HepG2 (cell line): ENCODE data around the gene PTMA. TPM values are rescaled to one million over a fixed set of nuclear protein-coding genes. Genes with fewer than 3 reads are reported as not detected.

Experiments
- HNF4G ChIP-seq, 2 experiments: sonication (generic) in 1 of 2; formaldehyde crosslinking in 1 of 2; IDR thresholded peaks; 2 replicates each; pipeline versions ENCODE4 v1.4.0 to v1.6.1; 2011 to 2020; ENCODE audit warnings: borderline replicate concordance in 2 of 2, low read depth in 2 of 2, mild to moderate bottlenecking in 2 of 2, low read length in 1 of 2, missing genetic modification reagents in 1 of 2, moderate library complexity in 1 of 2
- HNRNPH1 ChIP-seq: fragments of 200-400 bp; formaldehyde crosslinking; optimal IDR thresholded peaks from 2 replicates; pipeline ENCODE3; 2017; ENCODE audit warnings: mild to moderate bottlenecking, low read depth, low read length
- KLF12 ChIP-seq: sonication (generic); formaldehyde crosslinking; IDR thresholded peaks from 2 replicates; pipeline ENCODE4 v1.4.0; 2020; ENCODE audit warnings: missing genetic modification reagents, borderline replicate concordance
- POLR2G ChIP-seq: fragments of 200-400 bp; formaldehyde crosslinking; IDR thresholded peaks from 2 replicates; pipeline ENCODE4 v1.6.1; 2018; ENCODE audit warnings: mild to moderate bottlenecking, low read depth, low read length, moderate library complexity
- SRSF4 ChIP-seq: fragments of 200-400 bp; formaldehyde crosslinking; IDR thresholded peaks from one replicate; pipeline ENCODE4 v1.6.1; 2018; ENCODE audit warnings: mild to moderate bottlenecking, low read depth, low read length, moderate library complexity; ENCODE audit not compliant: poor library complexity, severe bottlenecking
- ZBTB1 ChIP-seq: sonication (generic); formaldehyde crosslinking; IDR thresholded peaks from 2 replicates; pipeline ENCODE4 v1.4.0; 2020; ENCODE audit warnings: missing genetic modification reagents, borderline replicate concordance
- ZNF546 ChIP-seq: sonication (generic); formaldehyde crosslinking; conservative IDR thresholded peaks from 2 replicates; pipeline ENCODE4 v1.8.1; 2023; ENCODE audit warnings: mild to moderate bottlenecking, missing genetic modification reagents
- ZNF703 ChIP-seq: sonication (generic); formaldehyde crosslinking; IDR thresholded peaks from 2 replicates; pipeline ENCODE4 v1.5.1; 2020; ENCODE audit warnings: missing genetic modification reagents, mild to moderate bottlenecking, moderate library complexity, borderline replicate concordance
- ZNF724P ChIP-seq: sonication (generic); formaldehyde crosslinking; IDR thresholded peaks from 2 replicates; pipeline ENCODE4 v1.8.0; 2022; ENCODE audit warnings: missing genetic modification reagents, borderline replicate concordance
- ZNF772 ChIP-seq: sonication (generic); formaldehyde crosslinking; IDR thresholded peaks from 2 replicates; pipeline ENCODE4 v1.5.0; 2020; ENCODE audit warnings: mild to moderate bottlenecking, missing genetic modification reagents
- ZNF777 ChIP-seq: sonication (generic); formaldehyde crosslinking; IDR thresholded peaks from 2 replicates; pipeline ENCODE4 v1.4.0; 2020; ENCODE audit warnings: missing genetic modification reagents
- polyA plus RNA-seq, 8 experiments: library from polyadenylated mRNA; depleted of rRNA in 3 of 8; stranded (reverse) in 7 of 8; unstranded in 1 of 8; fragments of >200 nt; fragmentation: Illumina TruSeq in 4 of 8; extraction: Trizol in 4 of 8; gene quantifications; 2 replicates each; pipeline versions ENCODE4 v1.2.1 to v1.2.3, GENCODE V29; 2011 to 2016; ENCODE audit warnings: low read depth in 4 of 8, missing spikeins in 1 of 8, mixed read lengths in 1 of 8; ENCODE audit not compliant: insufficient read depth in 1 of 8
- total RNA-seq, 5 experiments: library from RNA; depleted of rRNA; stranded (reverse); fragments of >200 nt; fragmentation: Illumina TruSeq; extraction: Trizol; gene quantifications; 2 replicates each; pipeline ENCODE4 v1.2.3, GENCODE V29; 2016; ENCODE audit warnings: low read depth in 1 of 5
- TF ChIP-seq, protein P1 (sequence below): conservative IDR thresholded peaks from 2 replicates; pipeline ENCODE4 v1.6.1; 2018; ENCODE audit warnings: missing genetic modification reagents
- TF ChIP-seq, protein P2 (sequence below): fragments of 450-650 bp; IDR thresholded peaks from 2 replicates; pipeline ENCODE4 v1.6.1; 2017
- TF ChIP-seq, protein P3 (sequence below): sonication (generic); formaldehyde crosslinking; IDR thresholded peaks from 2 replicates; pipeline ENCODE4 v1.8.1; 2022; ENCODE audit warnings: mild to moderate bottlenecking, missing genetic modification reagents
- TF ChIP-seq, protein P4 (sequence below): IDR thresholded peaks from 2 replicates; pipeline ENCODE4 v1.4.0; 2020; ENCODE audit warnings: mild to moderate bottlenecking, missing genetic modification reagents
- TF ChIP-seq, protein P5 (sequence below): sonication (generic); formaldehyde crosslinking; conservative IDR thresholded peaks from 2 replicates; pipeline ENCODE4 v1.4.0; 2020; ENCODE audit warnings: missing genetic modification reagents

Gene PTMA
- total and polyA plus RNA-seq, 2 of the 13 experiments (the other 11 are each of a cell fraction or from before 2014, with no cell fraction given), result 190 to 1,086 TPM

DNA sequence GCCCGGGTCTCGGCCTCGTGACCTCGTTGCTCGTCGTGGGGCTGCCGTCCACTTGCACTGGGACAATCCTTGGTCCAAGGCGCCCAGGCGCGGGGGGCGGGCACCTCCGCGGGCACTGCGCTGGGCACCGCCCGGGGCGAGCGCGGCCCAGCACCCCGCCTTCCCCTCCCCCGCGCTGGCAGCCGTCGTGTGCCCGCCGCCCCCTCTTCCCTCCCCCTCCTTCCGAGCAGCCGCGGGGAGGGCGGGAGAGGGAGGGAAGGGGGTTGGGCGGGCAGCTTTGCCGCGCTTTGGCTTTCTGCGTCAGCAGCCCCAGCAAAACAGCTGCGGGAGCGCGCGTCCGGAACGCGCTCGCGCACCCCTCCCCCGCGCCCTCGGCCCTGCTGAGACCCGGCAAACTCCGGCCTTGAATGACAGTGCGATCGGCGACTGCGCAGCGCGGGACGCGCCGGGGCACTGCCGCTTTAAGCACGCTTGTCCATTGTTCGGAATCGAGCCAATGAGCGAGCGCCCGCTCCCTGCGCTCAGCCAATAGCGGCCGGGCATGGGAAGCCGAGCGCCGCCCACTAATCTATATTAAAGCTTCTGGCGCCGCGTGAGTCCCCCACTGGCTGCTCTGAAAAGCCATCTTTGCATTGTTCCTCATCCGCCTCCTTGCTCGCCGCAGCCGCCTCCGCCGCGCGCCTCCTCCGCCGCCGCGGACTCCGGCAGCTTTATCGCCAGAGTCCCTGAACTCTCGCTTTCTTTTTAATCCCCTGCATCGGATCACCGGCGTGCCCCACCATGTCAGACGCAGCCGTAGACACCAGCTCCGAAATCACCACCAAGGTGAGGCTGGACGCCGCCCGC, at the start of gene PTMA (continued):
- TF ChIP-seq HNRNPH1 (no peak), ZNF546 (CRISPR knock-in tag) (0 out of 2 replicates have a peak, but pooled peaks have one; percentile 54), ZNF724P (CRISPR knock-in tag) (no peak), POLR2G (peak; percentile 99), SRSF4 (no peak), ZBTB1 (CRISPR knock-in tag) (no peak), KLF12 (CRISPR knock-in tag) (no peak), ZNF703 (CRISPR knock-in tag) (peak; percentile 85; the same call in 1 of the 2 replicates), ZNF777 (CRISPR knock-in tag) (no peak; the same call in 1 of the 2 replicates), ZNF772 (CRISPR knock-in tag) (no peak; the same call in 1 of the 2 replicates), HNF4G (IDR thresholded peaks at IDR 0.05; ENCODE audit: borderline replicate concordance, low read depth, low read length) (no peak), HNF4G (CRISPR knock-in tag; IDR thresholded peaks at IDR 0.05; ENCODE audit: borderline replicate concordance, low read depth) (no peak)
- TF ChIP-seq, protein P1, sequence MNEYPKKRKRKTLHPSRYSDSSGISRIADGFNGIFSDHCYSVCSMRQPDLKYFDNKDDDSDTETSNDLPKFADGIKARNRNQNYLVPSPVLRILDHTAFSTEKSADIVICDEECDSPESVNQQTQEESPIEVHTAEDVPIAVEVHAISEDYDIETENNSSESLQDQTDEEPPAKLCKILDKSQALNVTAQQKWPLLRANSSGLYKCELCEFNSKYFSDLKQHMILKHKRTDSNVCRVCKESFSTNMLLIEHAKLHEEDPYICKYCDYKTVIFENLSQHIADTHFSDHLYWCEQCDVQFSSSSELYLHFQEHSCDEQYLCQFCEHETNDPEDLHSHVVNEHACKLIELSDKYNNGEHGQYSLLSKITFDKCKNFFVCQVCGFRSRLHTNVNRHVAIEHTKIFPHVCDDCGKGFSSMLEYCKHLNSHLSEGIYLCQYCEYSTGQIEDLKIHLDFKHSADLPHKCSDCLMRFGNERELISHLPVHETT (CRISPR knock-in tag), result no peak
- TF ChIP-seq, protein P2, sequence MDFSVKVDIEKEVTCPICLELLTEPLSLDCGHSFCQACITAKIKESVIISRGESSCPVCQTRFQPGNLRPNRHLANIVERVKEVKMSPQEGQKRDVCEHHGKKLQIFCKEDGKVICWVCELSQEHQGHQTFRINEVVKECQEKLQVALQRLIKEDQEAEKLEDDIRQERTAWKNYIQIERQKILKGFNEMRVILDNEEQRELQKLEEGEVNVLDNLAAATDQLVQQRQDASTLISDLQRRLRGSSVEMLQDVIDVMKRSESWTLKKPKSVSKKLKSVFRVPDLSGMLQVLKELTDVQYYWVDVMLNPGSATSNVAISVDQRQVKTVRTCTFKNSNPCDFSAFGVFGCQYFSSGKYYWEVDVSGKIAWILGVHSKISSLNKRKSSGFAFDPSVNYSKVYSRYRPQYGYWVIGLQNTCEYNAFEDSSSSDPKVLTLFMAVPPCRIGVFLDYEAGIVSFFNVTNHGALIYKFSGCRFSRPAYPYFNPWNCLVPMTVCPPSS, result no peak
- TF ChIP-seq, protein P3, sequence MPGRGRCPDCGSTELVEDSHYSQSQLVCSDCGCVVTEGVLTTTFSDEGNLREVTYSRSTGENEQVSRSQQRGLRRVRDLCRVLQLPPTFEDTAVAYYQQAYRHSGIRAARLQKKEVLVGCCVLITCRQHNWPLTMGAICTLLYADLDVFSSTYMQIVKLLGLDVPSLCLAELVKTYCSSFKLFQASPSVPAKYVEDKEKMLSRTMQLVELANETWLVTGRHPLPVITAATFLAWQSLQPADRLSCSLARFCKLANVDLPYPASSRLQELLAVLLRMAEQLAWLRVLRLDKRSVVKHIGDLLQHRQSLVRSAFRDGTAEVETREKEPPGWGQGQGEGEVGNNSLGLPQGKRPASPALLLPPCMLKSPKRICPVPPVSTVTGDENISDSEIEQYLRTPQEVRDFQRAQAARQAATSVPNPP (CRISPR knock-in tag), result peak; percentile 65; the same call in 1 of the 2 replicates
- TF ChIP-seq, protein P4, sequence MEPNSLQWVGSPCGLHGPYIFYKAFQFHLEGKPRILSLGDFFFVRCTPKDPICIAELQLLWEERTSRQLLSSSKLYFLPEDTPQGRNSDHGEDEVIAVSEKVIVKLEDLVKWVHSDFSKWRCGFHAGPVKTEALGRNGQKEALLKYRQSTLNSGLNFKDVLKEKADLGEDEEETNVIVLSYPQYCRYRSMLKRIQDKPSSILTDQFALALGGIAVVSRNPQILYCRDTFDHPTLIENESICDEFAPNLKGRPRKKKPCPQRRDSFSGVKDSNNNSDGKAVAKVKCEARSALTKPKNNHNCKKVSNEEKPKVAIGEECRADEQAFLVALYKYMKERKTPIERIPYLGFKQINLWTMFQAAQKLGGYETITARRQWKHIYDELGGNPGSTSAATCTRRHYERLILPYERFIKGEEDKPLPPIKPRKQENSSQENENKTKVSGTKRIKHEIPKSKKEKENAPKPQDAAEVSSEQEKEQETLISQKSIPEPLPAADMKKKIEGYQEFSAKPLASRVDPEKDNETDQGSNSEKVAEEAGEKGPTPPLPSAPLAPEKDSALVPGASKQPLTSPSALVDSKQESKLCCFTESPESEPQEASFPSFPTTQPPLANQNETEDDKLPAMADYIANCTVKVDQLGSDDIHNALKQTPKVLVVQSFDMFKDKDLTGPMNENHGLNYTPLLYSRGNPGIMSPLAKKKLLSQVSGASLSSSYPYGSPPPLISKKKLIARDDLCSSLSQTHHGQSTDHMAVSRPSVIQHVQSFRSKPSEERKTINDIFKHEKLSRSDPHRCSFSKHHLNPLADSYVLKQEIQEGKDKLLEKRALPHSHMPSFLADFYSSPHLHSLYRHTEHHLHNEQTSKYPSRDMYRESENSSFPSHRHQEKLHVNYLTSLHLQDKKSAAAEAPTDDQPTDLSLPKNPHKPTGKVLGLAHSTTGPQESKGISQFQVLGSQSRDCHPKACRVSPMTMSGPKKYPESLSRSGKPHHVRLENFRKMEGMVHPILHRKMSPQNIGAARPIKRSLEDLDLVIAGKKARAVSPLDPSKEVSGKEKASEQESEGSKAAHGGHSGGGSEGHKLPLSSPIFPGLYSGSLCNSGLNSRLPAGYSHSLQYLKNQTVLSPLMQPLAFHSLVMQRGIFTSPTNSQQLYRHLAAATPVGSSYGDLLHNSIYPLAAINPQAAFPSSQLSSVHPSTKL (CRISPR knock-in tag), result peak; percentile 41; the same call in 1 of the 2 replicates
- TF ChIP-seq, protein P5, sequence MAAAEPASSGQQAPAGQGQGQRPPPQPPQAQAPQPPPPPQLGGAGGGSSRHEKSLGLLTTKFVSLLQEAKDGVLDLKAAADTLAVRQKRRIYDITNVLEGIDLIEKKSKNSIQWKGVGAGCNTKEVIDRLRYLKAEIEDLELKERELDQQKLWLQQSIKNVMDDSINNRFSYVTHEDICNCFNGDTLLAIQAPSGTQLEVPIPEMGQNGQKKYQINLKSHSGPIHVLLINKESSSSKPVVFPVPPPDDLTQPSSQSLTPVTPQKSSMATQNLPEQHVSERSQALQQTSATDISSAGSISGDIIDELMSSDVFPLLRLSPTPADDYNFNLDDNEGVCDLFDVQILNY (CRISPR knock-in tag), result peak; percentile 78; the same call in 1 of the 2 replicates
